HEK293 (cell line): Measurements from ENCODE around the gene TRIM47.

Experiments used
- CTCF ChIA-PET: fragments of 350-600 bp; formaldehyde crosslinking; extraction: SDS; loops from one replicate; lab custom pipeline; 2021; ENCODE audit warnings: antibody characterized with exemption; lab: Yijun Ruan, JAX
- POLR2A ChIA-PET: fragments of 300-600 bp; formaldehyde crosslinking; extraction: SDS; loops from one replicate; lab custom pipeline; 2020; ENCODE audit warnings: antibody characterized with exemption, inconsistent platforms; lab: Yijun Ruan, JAX
- H3K27ac ChIP-seq: fragments of 200-500 bp; sonication (Bioruptor generic); 2 replicates; pipeline ENCODE4 v1.5.1; 2014; ENCODE audit warnings: low read depth, low read length, control low read depth, inconsistent platforms; ENCODE audit errors: extremely low read depth
- H3K36me3 ChIP-seq, 2 experiments: fragments of 200-500 bp in 1 of 2; sonication (Bioruptor generic) in 1 of 2; 1 replicate in 1 of 2; 2 replicates in 1 of 2; pipeline ENCODE4 v1.5.1; 2014 to 2017; ENCODE audit warnings: inconsistent platforms in 2 of 2, low read length in 2 of 2; ENCODE audit not compliant: control insufficient read depth in 2 of 2, insufficient read depth in 1 of 2
- H3K4me1 ChIP-seq: fragments of 200-500 bp; sonication (Bioruptor generic); 2 replicates; pipeline ENCODE4 v1.5.1; 2014; ENCODE audit warnings: mild to moderate bottlenecking, low read length, inconsistent platforms; ENCODE audit not compliant: control insufficient read depth, insufficient read depth
- H3K4me3 ChIP-seq: 2 replicates; pipeline ENCODE4 v1.5.1; 2011; ENCODE audit warnings: low read depth, mild to moderate bottlenecking, control low read depth, low read length, moderate library complexity
- H3K9me3 ChIP-seq: fragments of 200-500 bp; sonication (Bioruptor generic); 2 replicates; pipeline ENCODE4 v1.5.1; 2014; ENCODE audit warnings: low read depth, low read length, inconsistent platforms; ENCODE audit not compliant: control insufficient read depth, insufficient read depth
- EGR2 ChIP-seq: fragments of 450-650 bp; formaldehyde crosslinking; IDR thresholded peaks from 2 replicates; pipeline ENCODE4 v1.5.1; 2016; ENCODE audit warnings: low read depth, missing biosample characterization, missing genetic modification characterization
- GLIS2 ChIP-seq: fragments of 450-650 bp; formaldehyde crosslinking; IDR thresholded peaks from 2 replicates; pipeline ENCODE4 v1.5.1; 2016; ENCODE audit warnings: missing biosample characterization, missing genetic modification characterization
- KLF9 ChIP-seq: fragments of 450-650 bp; formaldehyde crosslinking; IDR thresholded peaks from 2 replicates; pipeline ENCODE4 v1.5.1; 2016; ENCODE audit warnings: missing biosample characterization, missing genetic modification characterization, low read depth
- SCRT2 ChIP-seq: fragments of 450-650 bp; formaldehyde crosslinking; IDR thresholded peaks from 2 replicates; pipeline ENCODE4 v1.5.1; 2016; ENCODE audit warnings: missing biosample characterization, missing genetic modification characterization
- ZBTB21 ChIP-seq: fragments of 450-650 bp; formaldehyde crosslinking; IDR thresholded peaks from 2 replicates; pipeline ENCODE4 v1.5.1; 2017; ENCODE audit warnings: missing biosample characterization, missing genetic modification characterization
- ZFHX2 ChIP-seq: fragments of 450-650 bp; formaldehyde crosslinking; conservative IDR thresholded peaks from 2 replicates; pipeline ENCODE4 v1.5.1; 2016; ENCODE audit warnings: missing biosample characterization, missing genetic modification characterization
- ZIC2 ChIP-seq: fragments of 450-650 bp; formaldehyde crosslinking; IDR thresholded peaks from 2 replicates; pipeline ENCODE4 v1.5.1; 2016; ENCODE audit warnings: missing biosample characterization, missing genetic modification characterization
- ZNF473 ChIP-seq: fragments of 450-650 bp; formaldehyde crosslinking; IDR thresholded peaks from 2 replicates; pipeline ENCODE4 v1.5.1; 2017; ENCODE audit warnings: missing biosample characterization, missing genetic modification characterization
- TF ChIP-seq, protein P1 (sequence below): fragments of 450-650 bp; formaldehyde crosslinking; IDR thresholded peaks from 2 replicates; pipeline ENCODE4 v1.5.1; 2016; ENCODE audit warnings: missing biosample characterization, missing genetic modification characterization
- TF ChIP-seq, protein P2 (sequence below): fragments of 450-650 bp; formaldehyde crosslinking; IDR thresholded peaks from 2 replicates; pipeline ENCODE4 v1.5.1; 2016; ENCODE audit warnings: missing biosample characterization, missing genetic modification characterization
- TF ChIP-seq, protein P3 (sequence below): fragments of 450-650 bp; formaldehyde crosslinking; IDR thresholded peaks from 2 replicates; pipeline ENCODE4 v1.5.1; 2016; ENCODE audit warnings: missing biosample characterization, missing genetic modification characterization
- TF ChIP-seq, protein P4 (sequence below): fragments of 450-650 bp; formaldehyde crosslinking; IDR thresholded peaks from 2 replicates; pipeline ENCODE4 v1.5.1; 2016; ENCODE audit warnings: missing biosample characterization, missing genetic modification characterization

The TRIM47 gene

DNA sequence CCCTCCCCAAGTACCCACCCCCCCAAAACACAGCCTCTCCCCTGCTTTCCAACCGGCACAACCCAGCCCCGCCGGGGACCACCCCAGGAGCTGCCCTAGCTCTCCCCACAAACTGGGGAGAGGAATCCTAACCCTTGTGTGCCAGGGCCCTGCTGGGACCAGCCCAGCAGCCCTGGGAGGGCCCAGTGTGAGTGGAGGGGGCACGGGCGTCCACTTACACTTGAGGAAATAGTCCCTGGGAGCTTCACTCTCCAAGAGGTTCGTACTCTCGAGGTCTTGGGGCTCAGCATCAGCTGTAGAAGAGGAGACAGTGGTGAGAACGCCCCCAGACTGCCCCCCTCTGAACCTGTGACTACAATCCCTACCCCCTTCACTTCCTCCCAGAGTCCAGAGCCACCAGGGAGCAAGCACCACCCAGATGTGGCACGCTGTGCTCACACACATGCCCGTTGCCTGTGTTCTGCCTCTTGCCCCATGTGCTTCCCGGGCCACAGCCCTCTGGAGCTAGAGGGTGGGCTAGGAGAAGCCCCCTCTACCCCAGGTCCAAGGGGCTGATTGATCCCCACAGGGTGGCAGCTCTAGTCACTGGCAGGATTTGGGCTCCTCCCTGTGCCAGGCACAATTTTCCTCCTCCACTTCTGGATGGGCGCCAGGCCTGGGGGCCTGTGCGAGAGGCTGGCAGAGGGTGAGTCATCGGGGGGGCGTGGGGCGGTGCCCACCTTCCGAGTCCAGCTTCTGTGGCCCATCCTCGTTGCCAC is 3.0 kb downstream of the TRIM47 start:
- POLR2A ChIA-PET = interaction anchor here (0.7 to 5.1 kb wide), 6 partner anchors 18 to 95 kb away, joined by 3 to 34 read pairs (median 3); partner anchors contain the start of genes MRPL38 and WBP2
- H3K4me1 ChIP-seq = peaks cover 4% of the 10 kb centered on the region
- CTCF ChIA-PET = interaction anchor here (0.6 to 7.6 kb wide), 5 partner anchors 14 to 88 kb away, joined by 3 to 84 read pairs (median 7); partner anchors contain the start of gene WBP2
- peaks cover 0 to 4% of the 10 kb centered on the region in 2 experiments; a peak in 1 of 3 replicates for H3K36me3 ChIP-seq
- no peak overlapping the region for H3K27ac ChIP-seq
- no peak overlapping the region for H3K4me3 ChIP-seq
- no peaks in the 10 kb centered on the region for H3K9me3 ChIP-seq
- no peak for TF ChIP-seq ZBTB21
- peak; percentile 23; the same call in 1 of the 2 replicates for TF ChIP-seq EGR2
- TF ChIP-seq, protein P1, sequence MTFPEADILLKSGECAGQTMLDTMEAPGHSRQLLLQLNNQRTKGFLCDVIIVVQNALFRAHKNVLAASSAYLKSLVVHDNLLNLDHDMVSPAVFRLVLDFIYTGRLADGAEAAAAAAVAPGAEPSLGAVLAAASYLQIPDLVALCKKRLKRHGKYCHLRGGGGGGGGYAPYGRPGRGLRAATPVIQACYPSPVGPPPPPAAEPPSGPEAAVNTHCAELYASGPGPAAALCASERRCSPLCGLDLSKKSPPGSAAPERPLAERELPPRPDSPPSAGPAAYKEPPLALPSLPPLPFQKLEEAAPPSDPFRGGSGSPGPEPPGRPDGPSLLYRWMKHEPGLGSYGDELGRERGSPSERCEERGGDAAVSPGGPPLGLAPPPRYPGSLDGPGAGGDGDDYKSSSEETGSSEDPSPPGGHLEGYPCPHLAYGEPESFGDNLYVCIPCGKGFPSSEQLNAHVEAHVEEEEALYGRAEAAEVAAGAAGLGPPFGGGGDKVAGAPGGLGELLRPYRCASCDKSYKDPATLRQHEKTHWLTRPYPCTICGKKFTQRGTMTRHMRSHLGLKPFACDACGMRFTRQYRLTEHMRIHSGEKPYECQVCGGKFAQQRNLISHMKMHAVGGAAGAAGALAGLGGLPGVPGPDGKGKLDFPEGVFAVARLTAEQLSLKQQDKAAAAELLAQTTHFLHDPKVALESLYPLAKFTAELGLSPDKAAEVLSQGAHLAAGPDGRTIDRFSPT (tag by site-specific recombination) = peak; percentile 75
- peak; percentile 13; the same call in 1 of the 2 replicates for TF ChIP-seq GLIS2 (tag by site-specific recombination)
- peak; percentile 49 for TF ChIP-seq ZFHX2 (tag by site-specific recombination)
- TF ChIP-seq, protein P2, sequence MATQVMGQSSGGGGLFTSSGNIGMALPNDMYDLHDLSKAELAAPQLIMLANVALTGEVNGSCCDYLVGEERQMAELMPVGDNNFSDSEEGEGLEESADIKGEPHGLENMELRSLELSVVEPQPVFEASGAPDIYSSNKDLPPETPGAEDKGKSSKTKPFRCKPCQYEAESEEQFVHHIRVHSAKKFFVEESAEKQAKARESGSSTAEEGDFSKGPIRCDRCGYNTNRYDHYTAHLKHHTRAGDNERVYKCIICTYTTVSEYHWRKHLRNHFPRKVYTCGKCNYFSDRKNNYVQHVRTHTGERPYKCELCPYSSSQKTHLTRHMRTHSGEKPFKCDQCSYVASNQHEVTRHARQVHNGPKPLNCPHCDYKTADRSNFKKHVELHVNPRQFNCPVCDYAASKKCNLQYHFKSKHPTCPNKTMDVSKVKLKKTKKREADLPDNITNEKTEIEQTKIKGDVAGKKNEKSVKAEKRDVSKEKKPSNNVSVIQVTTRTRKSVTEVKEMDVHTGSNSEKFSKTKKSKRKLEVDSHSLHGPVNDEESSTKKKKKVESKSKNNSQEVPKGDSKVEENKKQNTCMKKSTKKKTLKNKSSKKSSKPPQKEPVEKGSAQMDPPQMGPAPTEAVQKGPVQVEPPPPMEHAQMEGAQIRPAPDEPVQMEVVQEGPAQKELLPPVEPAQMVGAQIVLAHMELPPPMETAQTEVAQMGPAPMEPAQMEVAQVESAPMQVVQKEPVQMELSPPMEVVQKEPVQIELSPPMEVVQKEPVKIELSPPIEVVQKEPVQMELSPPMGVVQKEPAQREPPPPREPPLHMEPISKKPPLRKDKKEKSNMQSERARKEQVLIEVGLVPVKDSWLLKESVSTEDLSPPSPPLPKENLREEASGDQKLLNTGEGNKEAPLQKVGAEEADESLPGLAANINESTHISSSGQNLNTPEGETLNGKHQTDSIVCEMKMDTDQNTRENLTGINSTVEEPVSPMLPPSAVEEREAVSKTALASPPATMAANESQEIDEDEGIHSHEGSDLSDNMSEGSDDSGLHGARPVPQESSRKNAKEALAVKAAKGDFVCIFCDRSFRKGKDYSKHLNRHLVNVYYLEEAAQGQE (tag by site-specific recombination) = no peak
- TF ChIP-seq, protein P3, sequence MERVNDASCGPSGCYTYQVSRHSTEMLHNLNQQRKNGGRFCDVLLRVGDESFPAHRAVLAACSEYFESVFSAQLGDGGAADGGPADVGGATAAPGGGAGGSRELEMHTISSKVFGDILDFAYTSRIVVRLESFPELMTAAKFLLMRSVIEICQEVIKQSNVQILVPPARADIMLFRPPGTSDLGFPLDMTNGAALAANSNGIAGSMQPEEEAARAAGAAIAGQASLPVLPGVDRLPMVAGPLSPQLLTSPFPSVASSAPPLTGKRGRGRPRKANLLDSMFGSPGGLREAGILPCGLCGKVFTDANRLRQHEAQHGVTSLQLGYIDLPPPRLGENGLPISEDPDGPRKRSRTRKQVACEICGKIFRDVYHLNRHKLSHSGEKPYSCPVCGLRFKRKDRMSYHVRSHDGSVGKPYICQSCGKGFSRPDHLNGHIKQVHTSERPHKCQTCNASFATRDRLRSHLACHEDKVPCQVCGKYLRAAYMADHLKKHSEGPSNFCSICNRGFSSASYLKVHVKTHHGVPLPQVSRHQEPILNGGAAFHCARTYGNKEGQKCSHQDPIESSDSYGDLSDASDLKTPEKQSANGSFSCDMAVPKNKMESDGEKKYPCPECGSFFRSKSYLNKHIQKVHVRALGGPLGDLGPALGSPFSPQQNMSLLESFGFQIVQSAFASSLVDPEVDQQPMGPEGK (tag by site-specific recombination) = peak; percentile 48
- TF ChIP-seq ZIC2 (tag by site-specific recombination) = peak; percentile 54; the same call in 1 of the 2 replicates
- TF ChIP-seq ZNF473 = no peak
- TF ChIP-seq SCRT2 = no peak
- TF ChIP-seq, protein P4, sequence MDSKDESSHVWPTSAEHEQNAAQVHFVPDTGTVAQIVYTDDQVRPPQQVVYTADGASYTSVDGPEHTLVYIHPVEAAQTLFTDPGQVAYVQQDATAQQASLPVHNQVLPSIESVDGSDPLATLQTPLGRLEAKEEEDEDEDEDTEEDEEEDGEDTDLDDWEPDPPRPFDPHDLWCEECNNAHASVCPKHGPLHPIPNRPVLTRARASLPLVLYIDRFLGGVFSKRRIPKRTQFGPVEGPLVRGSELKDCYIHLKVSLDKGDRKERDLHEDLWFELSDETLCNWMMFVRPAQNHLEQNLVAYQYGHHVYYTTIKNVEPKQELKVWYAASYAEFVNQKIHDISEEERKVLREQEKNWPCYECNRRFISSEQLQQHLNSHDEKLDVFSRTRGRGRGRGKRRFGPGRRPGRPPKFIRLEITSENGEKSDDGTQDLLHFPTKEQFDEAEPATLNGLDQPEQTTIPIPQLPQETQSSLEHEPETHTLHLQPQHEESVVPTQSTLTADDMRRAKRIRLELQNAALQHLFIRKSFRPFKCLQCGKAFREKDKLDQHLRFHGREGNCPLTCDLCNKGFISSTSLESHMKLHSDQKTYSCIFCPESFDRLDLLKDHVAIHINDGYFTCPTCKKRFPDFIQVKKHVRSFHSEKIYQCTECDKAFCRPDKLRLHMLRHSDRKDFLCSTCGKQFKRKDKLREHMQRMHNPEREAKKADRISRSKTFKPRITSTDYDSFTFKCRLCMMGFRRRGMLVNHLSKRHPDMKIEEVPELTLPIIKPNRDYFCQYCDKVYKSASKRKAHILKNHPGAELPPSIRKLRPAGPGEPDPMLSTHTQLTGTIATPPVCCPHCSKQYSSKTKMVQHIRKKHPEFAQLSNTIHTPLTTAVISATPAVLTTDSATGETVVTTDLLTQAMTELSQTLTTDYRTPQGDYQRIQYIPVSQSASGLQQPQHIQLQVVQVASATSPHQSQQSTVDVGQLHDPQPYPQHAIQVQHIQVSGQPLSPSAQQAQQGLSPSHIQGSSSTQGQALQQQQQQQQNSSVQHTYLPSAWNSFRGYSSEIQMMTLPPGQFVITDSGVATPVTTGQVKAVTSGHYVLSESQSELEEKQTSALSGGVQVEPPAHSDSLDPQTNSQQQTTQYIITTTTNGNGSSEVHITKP (tag by site-specific recombination) = peak; percentile 87
- TF ChIP-seq KLF9 (tag by site-specific recombination) = peak; percentile 47; the same call in 1 of the 2 replicates
